G401.6 (cell line): ENCODE measurements around the gene ZNRD2.
A peak's percentile ranks its signal among the peaks of the same experiment; 100 is the strongest.
"Not testable (repeated sequence)": the region's sequence is repeated elsewhere in the genome, so short reads cannot be mapped to it uniquely, and the experiment has no call there.

Source experiments
- FAIRE-seq: peaks from 2 replicates; lab custom pipeline; 2012; peaks lifted over from hg19 to GRCh38; lab: Jason Lieb, UNC

ZNRD2 gene

GRCh38 chr11:65555693-65556231 is 14.5 kb upstream of the ZNRD2 start:
- FAIRE-seq, result no peak

GRCh38 chr11:65556470-65557279 is 13.6 kb upstream of the ZNRD2 start:
- FAIRE-seq, result peak; percentile 11

DNA sequence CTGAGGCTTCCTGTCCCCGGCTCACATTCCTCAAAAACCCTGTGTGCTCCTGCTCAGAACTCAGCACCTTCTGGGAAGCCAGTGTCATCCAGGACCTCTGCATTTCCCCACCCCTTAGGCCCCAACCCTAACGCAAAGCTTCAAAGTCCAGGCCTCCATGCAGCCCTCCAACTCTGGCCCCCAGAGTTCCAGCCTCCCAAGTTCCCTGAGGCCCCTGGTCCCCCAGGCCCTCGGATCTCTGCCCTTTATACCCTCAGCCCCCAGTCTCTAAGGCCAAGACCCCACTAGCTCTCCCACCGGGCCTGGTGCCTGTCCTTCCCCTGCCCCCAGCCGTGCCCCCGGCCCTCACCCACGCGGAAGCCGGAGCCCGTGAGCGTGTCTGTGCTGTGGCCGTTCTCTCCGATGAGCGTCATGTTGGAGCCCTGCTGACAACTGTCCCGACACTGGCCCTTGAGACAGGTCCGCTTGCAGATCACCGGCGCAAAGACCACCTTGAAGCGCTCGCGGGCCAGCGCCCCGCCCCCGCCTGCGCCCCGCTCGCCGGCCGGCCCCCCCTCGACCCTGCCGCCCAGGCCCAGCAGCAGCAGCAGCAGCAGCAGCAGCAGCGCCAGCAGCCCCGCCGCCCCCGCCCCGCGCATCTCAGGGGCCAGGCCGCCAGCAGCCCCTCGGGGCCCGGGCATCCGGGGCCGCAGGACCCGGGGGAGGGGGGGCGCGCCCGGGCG is 12.8 kb upstream of the ZNRD2 start:
- no peak for FAIRE-seq

- no peak for FAIRE-seq
These were observed 12.0 kb upstream of the ZNRD2 start, which contains the start of gene LTBP3 for GRCh38 chr11:65558002-65558929. Gene LTBP3, minus strand, starts transcription at chr11:65558359. Its CDS starts 400 bp downstream, at chr11:65557959.

DNA sequence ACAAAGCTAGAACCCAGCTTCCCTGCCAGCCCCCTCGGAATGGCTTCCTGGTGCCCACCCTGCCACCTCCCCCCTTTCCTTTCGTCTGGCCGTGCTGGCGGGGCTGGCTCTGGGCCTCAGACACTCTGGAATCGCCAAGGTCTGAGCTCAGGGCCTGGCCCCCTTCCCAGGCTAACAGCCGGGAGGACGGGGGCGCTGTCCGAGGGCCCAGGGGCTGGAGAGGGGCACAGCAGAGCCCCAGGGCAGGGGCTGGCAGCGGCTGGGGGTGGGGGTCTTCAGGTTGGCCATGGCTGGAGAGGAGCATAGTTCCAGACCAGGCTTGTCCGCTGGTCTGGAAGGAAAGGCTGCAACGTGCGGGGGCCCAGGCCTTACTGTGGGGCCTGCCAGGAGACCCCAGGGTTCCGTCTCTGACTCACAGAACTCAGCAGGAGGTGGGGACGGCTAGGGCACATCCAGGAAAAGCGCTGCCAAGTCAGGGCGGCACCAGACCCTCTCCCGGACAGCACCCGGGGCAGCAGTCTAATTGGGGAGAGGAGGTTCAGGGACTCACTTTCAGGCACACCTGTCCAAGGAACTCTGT is 11.3 kb upstream of the ZNRD2 start:
- no peak for FAIRE-seq

- no peak for FAIRE-seq
These were observed 10.7 kb upstream of the ZNRD2 start for GRCh38 chr11:65559535-65559934.

- no peak for FAIRE-seq
These were observed 10.2 kb upstream of the ZNRD2 start for GRCh38 chr11:65559951-65560537.

DNA sequence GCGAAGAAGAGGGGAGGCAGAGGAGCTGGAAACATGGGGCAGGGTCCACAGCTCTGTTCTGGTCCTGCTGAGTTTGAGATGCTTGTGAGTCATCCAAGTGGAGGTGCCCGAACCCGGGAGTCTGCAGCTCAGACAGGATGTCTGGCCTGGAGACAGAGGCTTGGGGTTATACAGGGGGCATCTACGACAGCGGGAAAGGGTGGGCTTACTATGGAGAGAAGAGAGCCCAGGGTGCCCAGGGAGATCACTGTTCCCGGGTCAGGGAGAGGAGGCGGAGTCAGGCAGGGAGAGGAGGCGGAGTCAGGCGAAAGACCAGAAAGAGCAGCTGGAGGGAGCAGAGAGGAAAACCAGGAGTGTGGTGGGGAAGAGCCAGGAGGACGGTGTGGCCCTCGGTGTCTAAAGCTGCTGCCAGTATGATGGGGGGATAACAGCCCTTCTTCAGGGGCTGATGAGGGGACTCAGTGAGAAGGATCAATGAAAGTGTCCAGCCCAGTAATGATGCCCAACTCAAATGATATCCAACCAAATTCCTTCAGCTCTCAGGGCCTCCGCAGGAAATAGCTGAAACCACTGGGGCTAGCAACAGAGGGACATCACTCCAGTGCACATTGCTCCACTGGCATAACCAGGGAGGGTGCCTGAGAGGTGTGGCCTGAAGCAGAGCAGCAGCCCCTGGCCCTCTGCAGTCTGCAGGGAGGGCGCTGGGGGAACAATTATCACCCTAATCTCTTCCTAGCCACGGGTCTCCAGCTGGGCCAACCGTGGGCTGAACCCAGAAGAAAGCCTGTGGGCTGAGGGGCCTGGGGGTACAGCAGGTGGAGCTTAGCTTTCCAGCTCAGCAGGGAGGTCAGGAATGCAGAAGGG is 9.5 kb upstream of the ZNRD2 start:
- FAIRE-seq, result peak; percentile 59

DNA sequence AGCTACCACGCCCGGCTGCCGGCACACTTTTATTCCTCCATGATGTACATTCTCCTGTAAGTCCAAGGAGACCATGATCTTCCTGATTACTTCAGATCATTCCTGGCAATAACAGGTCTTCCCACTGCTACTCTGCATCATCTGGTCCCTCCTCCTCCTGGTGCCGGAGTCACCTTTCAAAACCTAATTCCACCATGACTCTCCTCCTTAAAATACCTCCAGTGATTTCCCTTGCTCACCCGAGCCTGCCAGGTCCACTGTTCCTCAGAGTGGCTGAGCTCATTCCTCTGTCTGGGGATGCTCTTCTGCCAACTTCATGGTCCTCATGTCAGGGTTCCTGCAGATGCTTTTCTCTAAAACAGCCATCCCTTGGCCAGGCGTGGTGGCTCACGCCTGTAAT is 8.3 kb upstream of the ZNRD2 start:
- FAIRE-seq, result no peak

- no peak for FAIRE-seq
These were observed 7.5 kb upstream of the ZNRD2 start for GRCh38 chr11:65562788-65563187.

DNA sequence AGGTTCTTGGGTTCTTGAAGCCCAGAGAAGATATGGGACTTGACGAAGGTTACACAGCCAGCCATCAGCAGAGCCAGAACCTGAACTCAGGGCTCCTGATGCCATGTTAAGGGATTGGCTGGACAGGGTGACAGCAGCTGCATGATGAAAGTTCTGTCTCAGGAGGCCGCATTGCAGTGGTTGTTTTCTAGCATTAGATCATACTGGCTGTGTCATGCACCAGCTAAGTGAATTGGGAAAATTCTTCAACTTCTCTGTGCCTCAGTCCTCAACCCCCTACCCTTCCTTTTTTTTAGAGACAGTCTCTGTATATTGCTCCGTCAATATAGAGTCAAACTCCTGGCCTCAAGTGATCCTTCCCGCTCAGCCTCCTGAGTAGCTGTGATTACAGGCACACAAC is 6.7 kb upstream of the ZNRD2 start:
- FAIRE-seq, result no peak

GRCh38 chr11:65564879-65565559 is 5.3 kb upstream of the ZNRD2 start:
- FAIRE-seq, result not testable (repeated sequence)

GRCh38 chr11:65565624-65566453 is 4.4 kb upstream of the ZNRD2 start:
- FAIRE-seq, result no peak

DNA sequence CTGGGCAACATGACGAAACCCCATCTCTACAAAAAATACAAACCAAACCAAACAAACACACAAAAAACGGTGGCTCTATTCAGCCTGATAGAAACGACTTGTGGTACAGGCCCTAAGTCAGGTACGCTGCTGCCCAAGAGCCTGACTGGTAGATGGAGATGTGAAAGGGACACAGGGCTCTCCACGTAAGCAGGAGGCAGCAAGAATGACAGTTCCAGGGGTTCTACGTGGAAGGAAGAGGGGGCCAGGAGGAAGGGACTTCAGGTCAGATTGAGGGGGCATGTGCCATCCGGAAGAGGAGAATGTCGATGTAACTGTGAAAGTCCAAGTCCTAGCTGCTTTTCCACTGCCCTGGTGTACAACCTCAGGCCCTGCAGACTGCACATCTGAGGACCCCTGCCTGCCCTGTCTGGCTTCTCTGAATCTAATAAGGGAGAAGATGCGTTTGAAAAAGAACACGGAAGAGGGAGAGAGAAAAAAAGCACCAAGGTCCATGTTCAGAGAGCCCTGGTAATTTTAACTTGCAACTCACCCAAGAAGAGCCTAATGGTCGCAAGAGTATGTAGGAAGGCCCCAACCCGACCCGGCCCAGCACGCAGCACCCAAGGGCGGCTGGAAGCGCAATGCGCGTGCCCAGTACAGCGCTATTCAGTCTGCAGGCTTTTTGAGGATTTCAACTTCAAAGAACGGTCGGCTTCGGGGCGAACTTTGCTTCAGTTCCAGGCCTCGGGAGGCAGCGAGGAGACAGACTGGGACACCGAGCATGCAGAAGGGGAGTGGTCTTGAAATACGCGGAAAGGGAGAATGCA is 909 bp upstream of the ZNRD2 start:
- no peak for FAIRE-seq

GRCh38 chr11:65571420-65571819 is 1.1 kb downstream of the ZNRD2 start:
- FAIRE-seq, result no peak

DNA sequence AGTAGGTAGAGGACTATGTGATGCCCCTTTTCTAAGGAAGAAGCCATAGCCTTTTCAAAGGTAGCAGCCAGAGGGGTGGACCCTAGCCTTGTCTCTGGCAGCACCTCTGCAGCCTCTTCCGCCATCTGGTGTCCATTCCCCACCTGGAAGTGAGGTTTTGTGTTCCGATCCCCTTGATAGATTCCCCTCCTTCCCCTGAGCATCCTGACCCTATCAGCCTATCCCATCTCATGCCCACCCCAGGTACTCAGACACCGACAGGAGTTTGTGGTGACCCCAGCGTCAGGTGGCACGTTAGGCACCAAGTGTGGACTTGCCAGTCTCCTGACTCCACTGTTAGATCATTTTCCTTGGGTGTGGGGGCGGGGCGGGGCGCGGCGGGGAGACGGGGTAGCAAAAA is 1.7 kb downstream of the ZNRD2 start:
- no peak for FAIRE-seq

DNA sequence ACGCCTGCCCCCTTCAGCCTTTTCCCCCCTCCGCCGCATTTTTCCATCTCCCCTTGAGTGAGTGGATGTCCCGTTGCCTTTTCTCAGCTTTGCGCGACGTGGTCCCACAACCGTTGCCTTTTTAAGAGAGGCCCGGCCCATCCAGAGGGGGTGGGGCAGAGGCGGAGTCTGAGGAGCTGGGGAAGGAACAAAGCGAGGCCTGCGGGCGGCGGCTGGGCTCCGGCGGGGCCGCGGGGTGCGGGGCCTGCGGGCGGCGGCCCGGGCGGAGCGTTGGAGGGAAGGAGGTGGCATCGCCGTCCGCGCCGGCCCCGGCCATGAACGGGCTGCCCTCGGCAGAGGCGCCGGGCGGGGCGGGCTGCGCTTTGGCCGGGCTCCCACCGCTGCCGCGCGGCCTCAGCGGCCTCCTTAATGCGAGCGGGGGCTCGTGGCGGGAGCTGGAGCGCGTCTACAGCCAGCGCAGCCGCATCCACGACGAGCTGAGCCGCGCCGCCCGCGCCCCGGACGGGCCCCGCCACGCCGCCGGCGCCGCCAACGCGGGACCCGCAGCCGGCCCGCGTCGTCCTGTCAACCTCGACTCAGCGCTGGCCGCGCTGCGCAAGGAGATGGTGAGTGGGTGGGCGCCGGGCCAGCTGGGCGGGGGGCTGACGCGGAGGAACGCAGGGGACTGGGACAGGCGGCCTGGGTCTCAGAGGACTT is 2.2 kb downstream of the ZNRD2 start, which contains the start of gene FAM89B:
Gene FAM89B, plus strand, starts transcription at position 183 of the 696 bp plus-strand sequence. Its CDS starts 132 bp downstream, at position 315.
- no peak for FAIRE-seq
